Activated gamma-delta T cell (primary cell): Measurements from ENCODE around the gene CCDC85A.
"Not testable (repeated sequence)": the region's sequence is repeated elsewhere in the genome, so short reads cannot be mapped to it uniquely, and the experiment has no call there.

Source experiments
- DNase-seq: peaks from one replicate; lab custom pipeline; 2025; lab: John Stamatoyannopoulos, UW
- total RNA-seq, 2 donors: gene quantifications; one replicate each; lab custom pipeline; 2026; lab: John Stamatoyannopoulos, UW

Gene CCDC85A
- total RNA-seq: 0 reads per million in 2 donors

DNA sequence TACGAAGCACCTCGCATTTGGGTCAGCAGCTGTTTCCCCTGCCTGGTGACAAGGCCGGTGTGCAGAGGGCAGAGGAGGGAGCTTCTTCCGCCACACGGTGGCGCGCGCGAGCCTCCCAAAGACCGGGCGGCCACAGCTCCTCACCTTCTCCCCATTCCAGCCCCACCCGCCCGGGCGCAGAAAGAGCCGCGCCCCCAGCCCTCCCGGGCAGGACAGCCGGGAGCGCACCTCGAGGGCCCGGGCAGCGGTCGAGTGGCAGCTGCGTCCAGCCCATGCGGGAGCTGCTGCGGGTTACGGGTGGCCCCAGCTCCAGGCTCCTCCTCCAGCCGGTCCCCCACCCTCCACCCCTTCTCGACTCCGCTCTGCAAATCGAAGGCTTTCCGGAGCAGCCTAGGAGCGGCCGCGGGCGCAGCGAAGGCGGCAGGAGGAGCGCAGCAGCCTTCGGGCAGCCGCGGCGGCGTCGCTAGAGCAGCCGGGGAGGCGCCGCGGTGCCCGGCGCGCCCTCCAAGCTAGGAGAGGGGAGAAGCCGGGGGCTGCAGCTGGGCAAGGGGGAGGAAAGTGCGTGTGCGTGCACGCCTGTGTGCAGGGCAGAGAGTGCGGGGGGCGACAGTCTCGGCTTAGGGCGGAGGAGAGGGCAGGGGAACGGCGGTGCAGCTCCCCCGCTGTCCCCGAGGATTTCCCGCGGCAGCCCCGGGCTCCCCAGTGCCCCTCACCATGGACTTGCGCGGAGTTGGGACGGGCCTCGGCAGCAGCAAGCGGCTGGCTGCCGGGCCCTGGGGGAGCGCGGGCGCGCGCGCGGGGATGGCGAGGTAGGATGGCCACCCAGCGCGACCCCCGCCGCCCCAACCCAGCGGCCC is at the start of gene CCDC85A:
TSS of gene CCDC85A (plus strand) at position 348 of the 857 bp plus-strand sequence. CDS start 635 bp downstream, outside the sequence.
- no peak for DNase-seq

- no peak for DNase-seq
Measured at GRCh38 chr2:56134861-56135260, 48.9 kb upstream of the CCDC85A start.

GRCh38 chr2:56142497-56143061 is 41.2 kb upstream of the CCDC85A start:
- DNase-seq: not testable (repeated sequence)

DNA sequence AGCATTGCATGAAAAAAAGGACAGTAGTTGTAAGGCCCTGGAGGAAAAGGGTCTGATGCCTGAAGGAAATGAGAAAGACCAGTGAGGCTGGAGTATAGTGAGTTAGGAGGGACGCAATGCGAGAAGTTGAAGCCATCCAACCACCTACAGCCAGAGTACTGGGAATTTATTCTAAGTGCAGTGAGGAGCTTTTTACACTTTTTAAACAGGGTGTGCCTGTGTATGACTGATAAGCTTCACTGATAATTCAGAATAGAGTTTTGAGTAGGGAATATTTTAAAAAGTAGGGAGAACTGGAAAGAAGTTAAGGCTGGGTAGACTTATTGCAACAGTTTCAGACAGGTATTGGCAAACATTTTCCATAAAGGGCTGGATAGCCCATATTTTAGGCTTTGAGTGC is 35.9 kb upstream of the CCDC85A start:
- no peak for DNase-seq

DNA sequence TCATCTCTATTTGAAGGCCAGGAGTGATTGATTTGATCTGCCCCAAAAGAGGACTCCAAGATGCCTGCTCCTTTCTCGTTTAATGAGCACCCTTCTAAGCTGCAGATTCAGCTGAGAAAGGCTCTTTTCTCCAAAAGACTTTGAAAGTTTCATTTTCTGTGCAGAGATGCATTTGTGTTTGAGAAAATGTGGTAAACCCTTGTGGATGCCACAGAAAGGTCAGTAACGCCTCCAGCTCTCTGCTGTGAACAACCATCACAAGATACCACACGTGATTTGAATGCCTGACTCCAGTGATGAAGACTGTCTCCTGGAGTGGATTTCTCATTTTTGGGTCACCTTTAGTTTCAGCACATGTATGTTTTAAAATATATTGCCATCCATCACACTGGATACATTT is 35.0 kb upstream of the CCDC85A start:
- DNase-seq: no peak

GRCh38 chr2:56151841-56152240 is 31.9 kb upstream of the CCDC85A start:
- DNase-seq: no peak

GRCh38 chr2:56155188-56155587 is 28.6 kb upstream of the CCDC85A start:
- DNase-seq: no peak

- DNase-seq: not testable (repeated sequence)
Measured at GRCh38 chr2:56159875-56160274, 23.9 kb upstream of the CCDC85A start.

GRCh38 chr2:56167616-56168562 is 15.9 kb upstream of the CCDC85A start:
- DNase-seq: no peak

DNA sequence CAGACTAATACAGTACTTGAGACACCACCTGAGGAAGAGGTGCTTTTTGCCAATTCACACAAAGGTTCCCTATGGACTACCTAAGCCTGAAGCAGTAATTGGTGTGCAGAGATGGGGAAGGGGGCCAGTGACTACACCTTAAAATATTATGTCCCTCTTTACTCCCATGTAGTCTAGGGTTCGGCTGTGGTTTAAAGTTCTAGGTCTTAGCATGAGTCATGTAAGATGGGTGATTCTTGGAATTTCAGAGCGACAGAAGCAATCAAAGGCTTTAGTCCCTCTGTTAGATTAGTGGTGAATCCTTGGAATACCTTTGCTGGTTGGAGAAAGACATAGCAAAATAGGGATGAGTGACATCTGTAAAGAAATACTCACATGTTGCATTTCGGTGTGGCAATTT is 14.3 kb upstream of the CCDC85A start:
- DNase-seq: no peak

DNA sequence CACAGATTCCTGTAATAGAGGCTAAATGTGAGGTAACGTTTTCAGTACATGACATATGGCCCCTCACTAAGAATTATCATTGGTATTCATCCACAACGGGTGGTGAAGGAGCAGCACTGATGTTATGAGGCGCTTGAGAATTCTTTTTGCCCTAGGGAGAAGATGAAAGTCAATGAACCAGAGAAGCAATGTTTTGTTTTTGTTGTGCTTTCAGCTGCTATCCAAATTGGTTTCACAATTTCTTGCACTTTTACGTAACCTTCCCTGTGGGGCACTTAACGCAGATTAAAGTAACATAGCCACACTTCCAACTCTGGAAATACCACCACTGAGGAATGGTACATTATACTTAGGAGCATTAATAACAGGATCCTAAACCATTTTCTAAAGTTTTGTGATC is 13.3 kb upstream of the CCDC85A start:
- DNase-seq: no peak

GRCh38 chr2:56170988-56171387 is 12.8 kb upstream of the CCDC85A start:
- no peak for DNase-seq

DNA sequence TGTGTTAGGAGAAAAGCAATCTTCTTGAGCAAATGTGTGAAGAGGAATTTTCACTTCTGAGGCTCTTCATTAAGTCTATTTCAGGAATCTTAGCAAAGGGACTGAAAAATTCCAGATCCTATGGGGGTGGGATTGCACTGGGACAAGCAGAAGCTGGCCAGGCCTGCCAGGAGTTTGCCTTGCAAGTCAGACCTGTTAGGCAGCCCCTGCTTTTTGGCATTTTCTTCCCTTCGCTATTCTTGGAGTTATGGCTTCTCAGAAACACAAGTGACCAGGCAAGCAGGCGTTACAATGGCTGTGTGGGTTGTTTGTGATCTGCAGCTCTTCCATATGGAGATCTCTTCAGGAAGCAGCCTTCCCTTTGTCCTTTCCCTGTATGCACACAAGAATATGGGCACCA is 8.0 kb upstream of the CCDC85A start:
- DNase-seq: no peak

DNA sequence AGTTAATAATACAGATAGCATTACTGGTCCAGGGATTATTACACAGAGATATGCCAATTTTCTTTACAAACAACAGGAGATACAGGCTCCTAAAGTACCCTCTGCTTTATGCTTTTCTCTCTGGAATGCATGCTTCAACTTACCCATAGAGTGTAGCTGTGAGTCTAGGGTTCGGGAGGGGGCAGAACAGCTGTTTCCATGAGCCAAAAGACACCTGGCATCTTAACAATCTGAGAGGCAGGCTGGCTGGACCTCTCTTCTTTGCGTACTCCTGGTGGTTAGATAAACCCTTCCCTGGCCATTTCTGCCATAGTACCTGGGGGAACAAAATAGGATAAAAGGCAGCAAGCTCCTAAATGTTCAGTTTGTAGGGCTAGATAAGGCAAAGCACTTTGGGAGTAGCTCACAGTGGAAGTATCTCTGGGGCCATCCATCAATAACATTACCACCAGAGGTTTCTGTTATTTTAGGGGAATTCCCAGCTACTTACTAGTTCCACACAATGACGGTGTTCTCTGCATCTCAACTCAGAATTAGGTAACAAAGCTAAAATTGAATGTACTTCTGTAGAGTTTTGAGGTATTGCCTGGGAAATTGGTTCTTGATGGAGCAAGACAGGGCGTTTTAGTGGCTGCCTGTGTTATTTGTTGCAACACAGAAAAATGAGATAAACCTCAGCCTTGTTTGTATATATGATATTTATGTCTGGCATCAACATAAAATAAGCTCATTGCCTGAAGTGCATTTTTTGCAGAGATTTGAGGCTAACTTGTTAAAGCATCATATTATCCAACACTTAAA is 6.2 kb upstream of the CCDC85A start:
- DNase-seq: no peak

- no peak for DNase-seq
Measured at GRCh38 chr2:56179931-56180330, 3.9 kb upstream of the CCDC85A start.

DNA sequence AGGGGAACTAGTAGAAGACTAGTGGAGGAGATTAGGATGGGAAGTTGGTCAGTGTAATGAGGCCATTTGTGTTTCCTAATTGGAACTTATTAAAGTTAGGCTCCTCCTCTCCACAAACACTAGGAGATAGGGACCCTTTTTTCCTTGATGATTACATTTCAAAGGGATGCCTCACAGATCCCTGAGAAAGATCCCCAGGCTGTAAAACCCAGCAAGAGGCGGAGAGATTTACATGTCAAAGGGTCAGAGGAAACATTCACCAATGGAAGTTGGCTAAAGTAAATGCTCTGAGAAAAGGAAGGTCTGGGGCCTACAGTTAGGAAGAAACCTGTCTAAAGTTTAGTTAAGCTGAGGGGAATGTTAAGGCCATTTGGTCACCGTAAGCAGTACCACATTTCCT is 1.4 kb upstream of the CCDC85A start:
- DNase-seq: no peak

DNA sequence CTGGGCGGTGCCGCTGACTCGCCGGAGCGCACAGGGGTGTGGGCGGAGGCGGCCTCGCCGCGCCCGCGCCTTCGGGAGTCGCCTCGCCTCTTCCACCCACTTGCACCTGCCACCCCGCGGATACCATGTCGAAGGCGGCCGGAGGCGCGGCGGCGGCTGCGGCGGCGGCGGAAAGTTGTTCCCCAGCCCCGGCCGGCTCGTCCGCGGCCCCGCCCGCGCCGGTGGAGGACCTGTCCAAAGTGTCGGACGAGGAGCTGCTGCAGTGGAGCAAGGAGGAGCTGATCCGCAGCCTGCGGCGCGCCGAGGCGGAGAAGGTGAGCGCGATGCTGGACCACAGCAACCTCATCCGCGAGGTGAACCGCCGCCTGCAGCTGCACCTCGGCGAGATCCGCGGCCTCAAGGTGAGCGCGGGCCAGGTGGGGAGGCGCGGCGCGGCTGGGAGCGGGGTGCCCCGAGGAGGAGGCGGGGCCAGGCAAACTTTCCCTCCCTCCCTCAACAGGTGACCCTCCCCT is 766 bp downstream of the CCDC85A start:
- DNase-seq: no peak

DNA sequence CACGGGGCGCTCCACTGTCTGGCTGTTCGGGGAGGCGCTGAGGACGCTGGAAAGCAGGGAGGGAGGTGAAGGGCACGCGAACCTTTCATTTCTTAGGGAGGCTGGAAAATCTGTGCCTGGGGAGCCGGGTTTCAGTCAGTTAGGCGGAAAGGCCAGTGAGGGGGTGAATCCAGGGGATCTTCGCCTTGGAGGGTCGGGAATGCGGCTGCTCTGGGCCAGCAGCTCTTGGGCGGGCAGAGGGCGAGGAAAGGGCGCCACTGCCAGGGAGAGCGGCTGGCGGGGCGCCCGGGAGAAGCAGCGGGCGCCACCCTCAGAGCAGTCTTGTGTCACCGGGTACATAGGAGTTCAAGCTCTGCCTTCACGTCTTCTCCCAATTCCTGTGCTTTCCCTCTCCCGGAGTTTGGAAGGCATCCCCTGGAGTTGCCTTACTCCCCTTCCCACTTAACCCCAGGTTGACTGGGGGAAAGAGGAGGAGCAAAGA is 1.4 kb downstream of the CCDC85A start:
- DNase-seq: no peak

GRCh38 chr2:56185582-56186046 is 1.8 kb downstream of the CCDC85A start:
- DNase-seq: no peak

DNA sequence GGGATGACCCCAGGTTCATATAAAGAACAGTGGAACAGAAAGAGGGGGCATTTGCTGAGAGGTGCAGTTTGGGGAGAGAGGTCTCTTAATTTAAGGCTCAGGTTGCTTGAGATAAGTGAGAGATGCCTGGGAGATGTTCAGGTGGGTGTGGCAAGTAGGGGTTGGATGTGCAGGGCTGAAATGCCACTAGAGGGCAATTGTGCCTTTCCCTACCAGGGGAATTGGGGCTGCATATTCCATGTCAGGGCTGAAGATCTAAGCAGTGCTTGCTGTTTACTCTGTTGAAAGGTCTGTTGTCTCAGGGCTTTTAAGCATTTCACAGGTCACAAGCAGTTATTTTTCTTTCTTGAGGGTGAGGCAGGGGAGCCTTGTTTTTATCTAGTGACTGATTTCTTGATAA is 7.8 kb downstream of the CCDC85A start:
- DNase-seq: no peak
